HepG2 (cell line): ENCODE measurements around the gene FBLIM1. TPM values are rescaled to one million over a fixed set of nuclear protein-coding genes. Genes with fewer than 3 reads are reported as not detected.

Source experiments
- HMG20B ChIP-seq: conservative IDR thresholded peaks from 2 replicates; pipeline ENCODE4 v1.6.1; 2016; ENCODE audit warnings: missing genetic modification reagents, missing compliant biosample characterization
- NPAS2 ChIP-seq: sonication (generic); formaldehyde crosslinking; IDR thresholded peaks from 2 replicates; pipeline ENCODE4 v1.8.0; 2022; ENCODE audit warnings: mild to moderate bottlenecking, missing genetic modification reagents, borderline replicate concordance
- YEATS2 ChIP-seq: sonication (generic); formaldehyde crosslinking; IDR thresholded peaks from 2 replicates; pipeline ENCODE4 v1.4.0; 2020; ENCODE audit warnings: missing genetic modification reagents, borderline replicate concordance
- YEATS4 ChIP-seq: sonication (generic); formaldehyde crosslinking; IDR thresholded peaks from 2 replicates; pipeline ENCODE4 v1.4.0; 2020; ENCODE audit warnings: missing genetic modification reagents, borderline replicate concordance
- ZFP41 ChIP-seq: sonication (generic); formaldehyde crosslinking; IDR thresholded peaks from 2 replicates; pipeline ENCODE4 v1.4.0; 2020; ENCODE audit warnings: mild to moderate bottlenecking, missing genetic modification reagents, borderline replicate concordance
- ZMYM4 ChIP-seq: sonication (generic); formaldehyde crosslinking; IDR thresholded peaks from 2 replicates; pipeline ENCODE4 v1.8.1; 2023; ENCODE audit warnings: mild to moderate bottlenecking, missing genetic modification reagents
- ZNF10 ChIP-seq: sonication (generic); formaldehyde crosslinking; IDR thresholded peaks from 2 replicates; pipeline ENCODE4 v1.4.0; 2020; ENCODE audit warnings: mild to moderate bottlenecking, low read depth, missing genetic modification reagents, borderline replicate concordance
- ZNF3 ChIP-seq: IDR thresholded peaks from 2 replicates; pipeline ENCODE4 v1.7.0; 2017; ENCODE audit warnings: inconsistent platforms
- ZNF329 ChIP-seq: sonication (generic); formaldehyde crosslinking; IDR thresholded peaks from 2 replicates; pipeline ENCODE4 v1.9.0; 2021; ENCODE audit warnings: low read depth, mild to moderate bottlenecking, missing genetic modification reagents
- ZNF335 ChIP-seq: sonication (generic); formaldehyde crosslinking; IDR thresholded peaks from 2 replicates; pipeline ENCODE4 v1.4.0; 2020; ENCODE audit warnings: missing genetic modification reagents
- ZNF660 ChIP-seq: sonication (generic); formaldehyde crosslinking; IDR thresholded peaks from 2 replicates; pipeline ENCODE4 v1.5.1; 2020; ENCODE audit warnings: mild to moderate bottlenecking, low read depth, missing genetic modification reagents, borderline replicate concordance
- ZNF773 ChIP-seq: sonication (generic); formaldehyde crosslinking; IDR thresholded peaks from 2 replicates; pipeline ENCODE4 v1.4.0; 2020; ENCODE audit warnings: missing genetic modification reagents, borderline replicate concordance
- polyA plus RNA-seq, 8 experiments: library from polyadenylated mRNA; depleted of rRNA in 3 of 8; stranded (reverse) in 7 of 8; unstranded in 1 of 8; fragments of >200 nt; fragmentation: Illumina TruSeq in 4 of 8; extraction: Trizol in 4 of 8; gene quantifications; 2 replicates each; pipeline versions ENCODE4 v1.2.1 to v1.2.3, GENCODE V29; 2011 to 2016; ENCODE audit warnings: low read depth in 4 of 8, missing spikeins in 1 of 8, mixed read lengths in 1 of 8; ENCODE audit not compliant: insufficient read depth in 1 of 8
- total RNA-seq, 5 experiments: library from RNA; depleted of rRNA; stranded (reverse); fragments of >200 nt; fragmentation: Illumina TruSeq; extraction: Trizol; gene quantifications; 2 replicates each; pipeline ENCODE4 v1.2.3, GENCODE V29; 2016; ENCODE audit warnings: low read depth in 1 of 5
- TF ChIP-seq, protein P1 (sequence below): sonication (generic); formaldehyde crosslinking; IDR thresholded peaks from 2 replicates; pipeline ENCODE4 v1.4.0; 2020; ENCODE audit warnings: mild to moderate bottlenecking, missing genetic modification reagents
- TF ChIP-seq, protein P2 (sequence below): IDR thresholded peaks from 2 replicates; pipeline ENCODE4 v1.6.1; 2018; ENCODE audit warnings: missing genetic modification reagents, mild to moderate bottlenecking, missing compliant biosample characterization
- TF ChIP-seq, protein P3 (sequence below): sonication (generic); formaldehyde crosslinking; IDR thresholded peaks from 2 replicates; pipeline ENCODE4 v1.9.0; 2021; ENCODE audit warnings: mild to moderate bottlenecking, missing genetic modification reagents
- TF ChIP-seq, protein P4 (sequence below): sonication (generic); formaldehyde crosslinking; IDR thresholded peaks from 2 replicates; pipeline ENCODE4 v1.5.0; 2020; ENCODE audit warnings: missing genetic modification reagents, mild to moderate bottlenecking, borderline replicate concordance
- TF ChIP-seq, protein P5 (sequence below): IDR thresholded peaks from 2 replicates; pipeline ENCODE4 v1.6.1; 2016; ENCODE audit warnings: low read depth, borderline replicate concordance

FBLIM1 gene
- total and polyA plus RNA-seq, 2 of the 13 experiments (the other 11 are each of a cell fraction or from before 2014, with no cell fraction given) = 10.6 to 23.0 TPM

DNA sequence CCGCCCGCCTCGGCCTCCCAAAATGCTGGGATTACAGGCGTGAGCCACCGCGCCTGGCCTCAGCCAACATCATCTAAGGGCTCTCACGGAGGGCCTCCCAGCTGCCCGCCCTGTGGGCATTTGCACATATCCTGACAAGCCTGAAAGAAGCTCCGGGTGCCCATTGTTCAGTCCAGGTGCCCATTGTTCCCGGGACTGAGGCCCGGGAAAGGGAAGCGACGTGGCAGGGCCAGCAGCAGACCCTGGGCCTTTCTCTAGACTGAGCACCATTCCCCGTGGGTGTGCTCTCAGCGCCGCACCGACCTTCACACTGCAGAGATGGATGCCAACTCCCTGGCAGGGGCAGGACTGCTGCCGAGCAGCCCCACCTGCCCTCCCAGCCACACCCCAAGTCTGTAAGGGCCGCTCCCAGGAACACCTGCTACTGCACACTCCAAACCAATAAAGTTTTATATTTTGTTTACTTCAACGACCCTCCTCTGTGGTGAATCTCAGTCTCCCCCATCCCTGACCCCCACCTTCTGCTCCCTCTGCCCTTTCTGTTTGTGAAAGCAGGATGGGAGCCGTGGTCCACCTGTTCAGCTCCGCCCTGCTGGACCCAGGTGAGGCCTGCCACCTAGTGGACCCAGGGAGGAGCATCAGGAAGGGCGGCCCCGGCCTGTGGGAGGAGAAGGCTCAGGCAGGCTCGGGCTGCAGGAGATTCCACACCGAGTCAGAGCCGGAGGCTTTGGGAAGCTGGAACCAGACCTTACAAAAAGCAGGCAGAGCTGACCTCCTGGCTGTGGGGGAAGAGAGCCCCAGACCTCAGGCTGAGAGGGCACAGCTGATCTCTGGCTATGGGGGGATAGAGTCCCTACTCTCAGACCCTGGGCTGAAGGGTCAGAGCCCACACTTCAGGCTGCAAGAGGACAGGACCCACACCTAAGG lies 17.4 kb upstream of the FBLIM1 start (continued):
- TF ChIP-seq, protein P1, sequence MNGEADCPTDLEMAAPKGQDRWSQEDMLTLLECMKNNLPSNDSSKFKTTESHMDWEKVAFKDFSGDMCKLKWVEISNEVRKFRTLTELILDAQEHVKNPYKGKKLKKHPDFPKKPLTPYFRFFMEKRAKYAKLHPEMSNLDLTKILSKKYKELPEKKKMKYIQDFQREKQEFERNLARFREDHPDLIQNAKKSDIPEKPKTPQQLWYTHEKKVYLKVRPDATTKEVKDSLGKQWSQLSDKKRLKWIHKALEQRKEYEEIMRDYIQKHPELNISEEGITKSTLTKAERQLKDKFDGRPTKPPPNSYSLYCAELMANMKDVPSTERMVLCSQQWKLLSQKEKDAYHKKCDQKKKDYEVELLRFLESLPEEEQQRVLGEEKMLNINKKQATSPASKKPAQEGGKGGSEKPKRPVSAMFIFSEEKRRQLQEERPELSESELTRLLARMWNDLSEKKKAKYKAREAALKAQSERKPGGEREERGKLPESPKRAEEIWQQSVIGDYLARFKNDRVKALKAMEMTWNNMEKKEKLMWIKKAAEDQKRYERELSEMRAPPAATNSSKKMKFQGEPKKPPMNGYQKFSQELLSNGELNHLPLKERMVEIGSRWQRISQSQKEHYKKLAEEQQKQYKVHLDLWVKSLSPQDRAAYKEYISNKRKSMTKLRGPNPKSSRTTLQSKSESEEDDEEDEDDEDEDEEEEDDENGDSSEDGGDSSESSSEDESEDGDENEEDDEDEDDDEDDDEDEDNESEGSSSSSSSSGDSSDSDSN (CRISPR knock-in tag) = no peak; the same call in 1 of the 2 replicates
- TF ChIP-seq YEATS4 (CRISPR knock-in tag) (peak; percentile 30; the same call in 1 of the 2 replicates), ZNF660 (CRISPR knock-in tag) (no peak), ZFP41 (no peak), ZNF335 (CRISPR knock-in tag) (no peak), ZMYM4 (CRISPR knock-in tag) (no peak; the same call in 1 of the 2 replicates), ZNF10 (CRISPR knock-in tag) (no peak), ZNF329 (CRISPR knock-in tag) (no peak), ZNF3 (no peak), HMG20B (CRISPR knock-in tag) (no peak), ZNF773 (CRISPR knock-in tag) (no peak), YEATS2 (CRISPR knock-in tag) (peak; percentile 37; the same call in 1 of the 2 replicates), NPAS2 (no peak)
- TF ChIP-seq, protein P2, sequence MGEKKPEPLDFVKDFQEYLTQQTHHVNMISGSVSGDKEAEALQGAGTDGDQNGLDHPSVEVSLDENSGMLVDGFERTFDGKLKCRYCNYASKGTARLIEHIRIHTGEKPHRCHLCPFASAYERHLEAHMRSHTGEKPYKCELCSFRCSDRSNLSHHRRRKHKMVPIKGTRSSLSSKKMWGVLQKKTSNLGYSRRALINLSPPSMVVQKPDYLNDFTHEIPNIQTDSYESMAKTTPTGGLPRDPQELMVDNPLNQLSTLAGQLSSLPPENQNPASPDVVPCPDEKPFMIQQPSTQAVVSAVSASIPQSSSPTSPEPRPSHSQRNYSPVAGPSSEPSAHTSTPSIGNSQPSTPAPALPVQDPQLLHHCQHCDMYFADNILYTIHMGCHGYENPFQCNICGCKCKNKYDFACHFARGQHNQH (CRISPR knock-in tag) = peak; percentile 44; the same call in 1 of the 2 replicates
- TF ChIP-seq, protein P3, sequence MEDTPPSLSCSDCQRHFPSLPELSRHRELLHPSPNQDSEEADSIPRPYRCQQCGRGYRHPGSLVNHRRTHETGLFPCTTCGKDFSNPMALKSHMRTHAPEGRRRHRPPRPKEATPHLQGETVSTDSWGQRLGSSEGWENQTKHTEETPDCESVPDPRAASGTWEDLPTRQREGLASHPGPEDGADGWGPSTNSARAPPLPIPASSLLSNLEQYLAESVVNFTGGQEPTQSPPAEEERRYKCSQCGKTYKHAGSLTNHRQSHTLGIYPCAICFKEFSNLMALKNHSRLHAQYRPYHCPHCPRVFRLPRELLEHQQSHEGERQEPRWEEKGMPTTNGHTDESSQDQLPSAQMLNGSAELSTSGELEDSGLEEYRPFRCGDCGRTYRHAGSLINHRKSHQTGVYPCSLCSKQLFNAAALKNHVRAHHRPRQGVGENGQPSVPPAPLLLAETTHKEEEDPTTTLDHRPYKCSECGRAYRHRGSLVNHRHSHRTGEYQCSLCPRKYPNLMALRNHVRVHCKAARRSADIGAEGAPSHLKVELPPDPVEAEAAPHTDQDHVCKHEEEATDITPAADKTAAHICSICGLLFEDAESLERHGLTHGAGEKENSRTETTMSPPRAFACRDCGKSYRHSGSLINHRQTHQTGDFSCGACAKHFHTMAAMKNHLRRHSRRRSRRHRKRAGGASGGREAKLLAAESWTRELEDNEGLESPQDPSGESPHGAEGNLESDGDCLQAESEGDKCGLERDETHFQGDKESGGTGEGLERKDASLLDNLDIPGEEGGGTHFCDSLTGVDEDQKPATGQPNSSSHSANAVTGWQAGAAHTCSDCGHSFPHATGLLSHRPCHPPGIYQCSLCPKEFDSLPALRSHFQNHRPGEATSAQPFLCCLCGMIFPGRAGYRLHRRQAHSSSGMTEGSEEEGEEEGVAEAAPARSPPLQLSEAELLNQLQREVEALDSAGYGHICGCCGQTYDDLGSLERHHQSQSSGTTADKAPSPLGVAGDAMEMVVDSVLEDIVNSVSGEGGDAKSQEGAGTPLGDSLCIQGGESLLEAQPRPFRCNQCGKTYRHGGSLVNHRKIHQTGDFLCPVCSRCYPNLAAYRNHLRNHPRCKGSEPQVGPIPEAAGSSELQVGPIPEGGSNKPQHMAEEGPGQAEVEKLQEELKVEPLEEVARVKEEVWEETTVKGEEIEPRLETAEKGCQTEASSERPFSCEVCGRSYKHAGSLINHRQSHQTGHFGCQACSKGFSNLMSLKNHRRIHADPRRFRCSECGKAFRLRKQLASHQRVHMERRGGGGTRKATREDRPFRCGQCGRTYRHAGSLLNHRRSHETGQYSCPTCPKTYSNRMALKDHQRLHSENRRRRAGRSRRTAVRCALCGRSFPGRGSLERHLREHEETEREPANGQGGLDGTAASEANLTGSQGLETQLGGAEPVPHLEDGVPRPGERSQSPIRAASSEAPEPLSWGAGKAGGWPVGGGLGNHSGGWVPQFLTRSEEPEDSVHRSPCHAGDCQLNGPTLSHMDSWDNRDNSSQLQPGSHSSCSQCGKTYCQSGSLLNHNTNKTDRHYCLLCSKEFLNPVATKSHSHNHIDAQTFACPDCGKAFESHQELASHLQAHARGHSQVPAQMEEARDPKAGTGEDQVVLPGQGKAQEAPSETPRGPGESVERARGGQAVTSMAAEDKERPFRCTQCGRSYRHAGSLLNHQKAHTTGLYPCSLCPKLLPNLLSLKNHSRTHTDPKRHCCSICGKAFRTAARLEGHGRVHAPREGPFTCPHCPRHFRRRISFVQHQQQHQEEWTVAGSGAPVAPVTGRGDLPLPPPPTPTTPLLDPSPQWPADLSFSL (CRISPR knock-in tag) = no peak
- TF ChIP-seq, protein P4, sequence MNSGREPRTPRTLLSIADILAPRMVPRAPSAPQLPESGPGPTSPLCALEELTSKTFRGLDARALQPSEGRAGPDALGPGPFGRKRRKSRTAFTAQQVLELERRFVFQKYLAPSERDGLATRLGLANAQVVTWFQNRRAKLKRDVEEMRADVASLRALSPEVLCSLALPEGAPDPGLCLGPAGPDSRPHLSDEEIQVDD (CRISPR knock-in tag) = no peak
- TF ChIP-seq, protein P5, sequence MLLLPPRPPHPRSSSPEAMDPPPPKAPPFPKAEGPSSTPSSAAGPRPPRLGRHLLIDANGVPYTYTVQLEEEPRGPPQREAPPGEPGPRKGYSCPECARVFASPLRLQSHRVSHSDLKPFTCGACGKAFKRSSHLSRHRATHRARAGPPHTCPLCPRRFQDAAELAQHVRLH = no peak; the same call in 1 of the 2 replicates
